ENCODE measurements around the gene NQO2.

The NQO2 gene

DNA sequence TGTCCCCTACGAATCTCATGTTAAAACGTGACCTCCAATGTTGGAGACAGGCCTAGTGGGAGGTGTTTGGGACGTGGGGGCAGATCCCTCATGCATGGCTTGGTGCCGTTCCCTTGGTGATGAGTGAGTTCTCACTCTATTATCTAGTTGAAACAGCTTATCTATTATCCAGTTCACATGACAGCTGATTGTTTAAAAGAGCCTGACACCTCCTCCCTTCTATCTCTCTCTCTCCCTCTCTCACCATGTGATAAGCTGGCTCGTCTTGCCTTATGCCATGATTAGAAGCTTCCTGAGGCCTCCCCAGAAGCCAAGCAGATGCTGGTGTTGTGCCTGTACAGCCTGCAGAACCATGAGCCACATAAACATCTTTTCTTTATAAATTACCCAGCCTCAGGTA lies 35.7 kb downstream of the NQO2 start:
- no peak overlapping the region for H3K4me3 ChIP-seq (ENCODE audit: low read depth, low read length, poor library complexity, severe bottlenecking)
- no peaks in the 10 kb centered on the region for H4K20me1 ChIP-seq (ENCODE audit: insufficient read depth, low read length)
- no peaks in the 10 kb centered on the region for H3K79me2 ChIP-seq (ENCODE audit: insufficient read depth, low read length)
- no peak overlapping the region for H2AFZ ChIP-seq (ENCODE audit: low read length)
- TF ChIP-seq EZH2 (IDR thresholded peaks at IDR 0.05; ENCODE audit: borderline replicate concordance, low read length) = no peak
- TF ChIP-seq, protein P1, sequence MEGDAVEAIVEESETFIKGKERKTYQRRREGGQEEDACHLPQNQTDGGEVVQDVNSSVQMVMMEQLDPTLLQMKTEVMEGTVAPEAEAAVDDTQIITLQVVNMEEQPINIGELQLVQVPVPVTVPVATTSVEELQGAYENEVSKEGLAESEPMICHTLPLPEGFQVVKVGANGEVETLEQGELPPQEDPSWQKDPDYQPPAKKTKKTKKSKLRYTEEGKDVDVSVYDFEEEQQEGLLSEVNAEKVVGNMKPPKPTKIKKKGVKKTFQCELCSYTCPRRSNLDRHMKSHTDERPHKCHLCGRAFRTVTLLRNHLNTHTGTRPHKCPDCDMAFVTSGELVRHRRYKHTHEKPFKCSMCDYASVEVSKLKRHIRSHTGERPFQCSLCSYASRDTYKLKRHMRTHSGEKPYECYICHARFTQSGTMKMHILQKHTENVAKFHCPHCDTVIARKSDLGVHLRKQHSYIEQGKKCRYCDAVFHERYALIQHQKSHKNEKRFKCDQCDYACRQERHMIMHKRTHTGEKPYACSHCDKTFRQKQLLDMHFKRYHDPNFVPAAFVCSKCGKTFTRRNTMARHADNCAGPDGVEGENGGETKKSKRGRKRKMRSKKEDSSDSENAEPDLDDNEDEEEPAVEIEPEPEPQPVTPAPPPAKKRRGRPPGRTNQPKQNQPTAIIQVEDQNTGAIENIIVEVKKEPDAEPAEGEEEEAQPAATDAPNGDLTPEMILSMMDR (IDR thresholded peaks at IDR 0.05; ENCODE audit: low read length) = no peak
- H3K4me1 ChIP-seq (ENCODE audit: insufficient read depth, low read length, severe bottlenecking) = peaks cover 21% of the 10 kb centered on the region
- H3K36me3 ChIP-seq (ENCODE audit: insufficient read depth, low read length) = no peaks in the 10 kb centered on the region; the same call in 1 of the 2 replicates
- H3K27ac ChIP-seq (ENCODE audit: low read depth, low read length, poor library complexity, severe bottlenecking) = no peak overlapping the region
- H3K9ac ChIP-seq (ENCODE audit: low read length) = no peak overlapping the region
- no peaks in the 10 kb centered on the region; the same call in 1 of the 2 replicates for H3K27me3 ChIP-seq (ENCODE audit: insufficient read depth, low read length)
- H3K9me2 ChIP-seq (ENCODE audit: low read depth, low read length) = no peaks in the 10 kb centered on the region
- H3K4me2 ChIP-seq (ENCODE audit: low read length) = no peak overlapping the region
- no peaks in the 10 kb centered on the region for H3K9me3 ChIP-seq (ENCODE audit: low read length)
- H3F3A ChIP-seq (ENCODE audit: insufficient read depth, low read length) = no peaks in the 10 kb centered on the region

DNA sequence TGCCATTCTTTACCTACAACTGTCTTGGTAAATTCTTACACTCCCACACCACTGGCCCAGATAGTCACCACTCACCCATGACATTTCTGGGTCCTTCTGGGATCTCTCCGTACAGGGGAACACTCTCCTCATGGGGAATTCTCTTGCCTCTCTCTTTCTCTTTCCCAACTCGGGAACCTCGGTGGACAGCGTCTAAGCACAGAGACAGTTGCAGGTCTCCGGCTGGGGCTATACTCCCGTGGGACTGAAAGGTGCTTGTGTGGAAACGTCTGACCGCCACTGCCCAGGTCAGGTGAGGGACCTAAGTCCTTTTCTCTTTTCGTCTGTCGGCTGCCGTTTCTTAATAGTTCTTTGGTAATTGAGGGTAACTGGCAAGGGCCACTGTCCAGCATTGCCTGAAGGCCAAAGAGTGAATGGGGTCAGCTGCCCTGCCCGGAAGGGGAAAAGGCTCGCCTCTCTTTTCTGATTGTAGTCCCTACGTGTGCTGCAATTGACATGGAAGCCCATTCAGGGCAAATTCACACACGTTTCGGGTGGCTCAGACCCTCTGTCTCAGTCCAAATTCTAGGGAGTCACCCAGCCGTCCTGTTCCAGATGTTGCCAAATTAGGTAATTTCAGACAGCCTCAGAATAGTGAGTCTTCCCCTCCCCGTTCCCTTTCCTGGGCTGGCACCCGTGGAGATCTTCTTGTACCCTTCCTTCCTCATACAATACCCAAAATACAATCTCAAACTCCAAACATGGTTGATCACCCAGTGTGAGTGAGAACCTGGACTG lies 37.4 kb downstream of the NQO2 start:
- Histone ChIP-seq H2AFZ (ENCODE audit: low read length) (no peak overlapping the region), H3K9me3 (ENCODE audit: low read length) (no peaks in the 10 kb centered on the region), H3K27me3 (ENCODE audit: insufficient read depth, low read length) (no peaks in the 10 kb centered on the region; the same call in 1 of the 2 replicates), H3K4me3 (ENCODE audit: low read depth, low read length, poor library complexity, severe bottlenecking) (no peak overlapping the region), H3K79me2 (ENCODE audit: insufficient read depth, low read length) (no peaks in the 10 kb centered on the region), H3K27ac (ENCODE audit: low read depth, low read length, poor library complexity, severe bottlenecking) (no peak overlapping the region), H3K4me1 (ENCODE audit: insufficient read depth, low read length, severe bottlenecking) (peaks cover 12% of the 10 kb centered on the region), H3K9me2 (ENCODE audit: low read depth, low read length) (no peaks in the 10 kb centered on the region), H3K4me2 (ENCODE audit: low read length) (no peak overlapping the region), H3K9ac (ENCODE audit: low read length) (no peak overlapping the region), H3F3A (ENCODE audit: insufficient read depth, low read length) (no peaks in the 10 kb centered on the region), H3K36me3 (ENCODE audit: insufficient read depth, low read length) (no peaks in the 10 kb centered on the region; the same call in 1 of the 2 replicates), H4K20me1 (ENCODE audit: insufficient read depth, low read length) (no peaks in the 10 kb centered on the region)
- TF ChIP-seq EZH2 (IDR thresholded peaks at IDR 0.05; ENCODE audit: borderline replicate concordance, low read length) = no peak
- TF ChIP-seq, protein P1 (IDR thresholded peaks at IDR 0.05; ENCODE audit: low read length) = no peak

DNA sequence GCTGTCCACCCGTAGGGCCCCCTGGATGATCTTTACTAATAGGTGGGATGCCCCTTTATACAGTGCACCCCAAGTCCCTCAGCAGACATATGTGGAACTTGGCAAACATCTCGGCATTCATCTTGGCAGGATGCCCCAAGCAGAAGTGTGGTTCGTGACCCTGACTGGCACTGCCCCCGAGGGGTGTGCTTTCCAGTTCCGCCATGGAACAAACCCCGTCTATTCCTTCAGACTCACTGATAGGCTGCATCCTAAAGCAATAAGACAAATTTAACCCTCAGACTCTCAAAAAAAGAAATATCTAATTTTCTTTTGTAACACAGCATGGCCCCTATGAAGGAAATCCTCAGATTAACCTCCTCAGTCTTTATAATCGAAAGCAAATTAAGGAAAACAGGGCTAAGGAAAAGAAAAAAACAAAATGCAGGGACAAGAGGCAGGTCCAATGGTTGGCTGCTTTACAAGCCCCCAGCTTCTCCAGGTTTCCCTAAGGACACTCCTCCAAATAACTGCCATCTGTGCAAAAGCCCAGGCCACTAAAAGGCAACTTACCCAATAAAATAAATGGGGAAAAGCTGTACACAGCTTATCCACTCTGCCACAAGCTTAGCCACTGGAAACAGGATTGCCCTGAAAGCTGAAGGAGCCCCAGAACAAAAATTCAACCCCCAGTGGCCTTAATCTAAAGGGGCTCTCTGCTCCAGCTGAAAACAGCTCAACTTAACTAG lies 38.1 kb downstream of the NQO2 start:
- H3K9me3 ChIP-seq (ENCODE audit: low read length) = no peaks in the 10 kb centered on the region
- no peaks in the 10 kb centered on the region; the same call in 1 of the 2 replicates for H3K36me3 ChIP-seq (ENCODE audit: insufficient read depth, low read length)
- no peaks in the 10 kb centered on the region; the same call in 1 of the 2 replicates for H3K27me3 ChIP-seq (ENCODE audit: insufficient read depth, low read length)
- H4K20me1 ChIP-seq (ENCODE audit: insufficient read depth, low read length) = no peaks in the 10 kb centered on the region
- H3F3A ChIP-seq (ENCODE audit: insufficient read depth, low read length) = no peaks in the 10 kb centered on the region
- no peaks in the 10 kb centered on the region for H3K9me2 ChIP-seq (ENCODE audit: low read depth, low read length)
- TF ChIP-seq, protein P1 (IDR thresholded peaks at IDR 0.05; ENCODE audit: low read length) = no peak
- no peak for TF ChIP-seq EZH2 (IDR thresholded peaks at IDR 0.05; ENCODE audit: borderline replicate concordance, low read length)
- no peaks in the 10 kb centered on the region for H3K79me2 ChIP-seq (ENCODE audit: insufficient read depth, low read length)
- no peak overlapping the region for H3K4me2 ChIP-seq (ENCODE audit: low read length)
- no peak overlapping the region for H2AFZ ChIP-seq (ENCODE audit: low read length)
- H3K27ac ChIP-seq (ENCODE audit: low read depth, low read length, poor library complexity, severe bottlenecking) = no peak overlapping the region
- H3K4me1 ChIP-seq (ENCODE audit: insufficient read depth, low read length, severe bottlenecking) = peaks cover 7% of the 10 kb centered on the region
- no peak overlapping the region for H3K4me3 ChIP-seq (ENCODE audit: low read depth, low read length, poor library complexity, severe bottlenecking)
- no peak overlapping the region for H3K9ac ChIP-seq (ENCODE audit: low read length)
